ENCODE measurements around the gene CIZ1. TPM values are rescaled to one million over a fixed set of nuclear protein-coding genes. Genes with fewer than 3 reads are reported as not detected.

Gene CIZ1
- total and polyA plus RNA-seq, 9 of the 15 experiments (the other 6 are each of a cell fraction or from before 2014, with no cell fraction given) = 6.6 to 329 (median 87.8) TPM

GRCh38 chr9:128192601-128193371 is 1.4 kb upstream of the CIZ1 start (continued):
- peak; percentile 75 for TF ChIP-seq MYC (IDR thresholded peaks at IDR 0.05; ENCODE audit: low read depth, low read length)
- TF ChIP-seq MYC (CRISPR knock-in tag; IDR thresholded peaks at IDR 0.05; ENCODE audit: borderline replicate concordance, low read depth) = no peak
- peak; percentile 9 for TF ChIP-seq SP2 (IDR thresholded peaks at IDR 0.05; ENCODE audit: extremely low read depth, low read depth, low read length, poor library complexity, severe bottlenecking)
- TF ChIP-seq MTF1 (CRISPR knock-in tag; IDR thresholded peaks at IDR 0.05; ENCODE audit: borderline replicate concordance) = peak; percentile 81
- no peak for TF ChIP-seq ZNF695 (CRISPR knock-in tag; IDR thresholded peaks at IDR 0.05)
- no peak for TF ChIP-seq STAG1 (CRISPR knock-in tag; IDR thresholded peaks at IDR 0.05; ENCODE audit: borderline replicate concordance)
- 0 out of 2 replicates have a peak, but pooled peaks have one; percentile 78 for TF ChIP-seq ZNF76 (CRISPR knock-in tag; IDR thresholded peaks at IDR 0.05; ENCODE audit: borderline replicate concordance)
- 0 out of 2 replicates have a peak, but pooled peaks have one; percentile 66 for TF ChIP-seq HIVEP1 (CRISPR knock-in tag; IDR thresholded peaks at IDR 0.05)
- peak; percentile 15; the same call in 1 of the 2 replicates for TF ChIP-seq ZNF133 (CRISPR knock-in tag; IDR thresholded peaks at IDR 0.05)
- no peak for TF ChIP-seq ELF1 (tag; IDR thresholded peaks at IDR 0.05)
- TF ChIP-seq TBL1XR1 (IDR thresholded peaks at IDR 0.05; ENCODE audit: low read length in 2 of 2) = peak; percentile 18 to 25; a peak in 1 of 4 replicates
- no peak for TF ChIP-seq NR4A1 (CRISPR knock-in tag; IDR thresholded peaks at IDR 0.05)
- TF ChIP-seq NR4A1 (tag; IDR thresholded peaks at IDR 0.05) = peak; percentile 79; the same call in 1 of the 2 replicates
- TF ChIP-seq ZBTB9 (CRISPR knock-in tag; IDR thresholded peaks at IDR 0.05) = peak; percentile 92
- TF ChIP-seq ZNF384 (IDR thresholded peaks at IDR 0.05; ENCODE audit: low read depth, low read length) = peak; percentile 25; the same call in 1 of the 2 replicates
- TF ChIP-seq XRCC3 (IDR thresholded peaks at IDR 0.05) = no peak
- peak; percentile 79; the same call in 1 of the 2 replicates for TF ChIP-seq ZBTB17 (CRISPR knock-in tag; IDR thresholded peaks at IDR 0.05)
- no peak for TF ChIP-seq TCF7L2 (IDR thresholded peaks at IDR 0.05; ENCODE audit: low read depth, low read length)
- TF ChIP-seq, protein P1, sequence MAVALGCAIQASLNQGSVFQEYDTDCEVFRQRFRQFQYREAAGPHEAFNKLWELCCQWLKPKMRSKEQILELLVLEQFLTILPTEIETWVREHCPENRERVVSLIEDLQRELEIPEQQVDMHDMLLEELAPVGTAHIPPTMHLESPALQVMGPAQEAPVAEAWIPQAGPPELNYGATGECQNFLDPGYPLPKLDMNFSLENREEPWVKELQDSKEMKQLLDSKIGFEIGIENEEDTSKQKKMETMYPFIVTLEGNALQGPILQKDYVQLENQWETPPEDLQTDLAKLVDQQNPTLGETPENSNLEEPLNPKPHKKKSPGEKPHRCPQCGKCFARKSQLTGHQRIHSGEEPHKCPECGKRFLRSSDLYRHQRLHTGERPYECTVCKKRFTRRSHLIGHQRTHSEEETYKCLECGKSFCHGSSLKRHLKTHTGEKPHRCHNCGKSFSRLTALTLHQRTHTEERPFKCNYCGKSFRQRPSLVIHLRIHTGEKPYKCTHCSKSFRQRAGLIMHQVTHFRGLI (CRISPR knock-in tag; IDR thresholded peaks at IDR 0.05) = 0 out of 2 replicates have a peak, but pooled peaks have one; percentile 61
- TF ChIP-seq, protein P2, sequence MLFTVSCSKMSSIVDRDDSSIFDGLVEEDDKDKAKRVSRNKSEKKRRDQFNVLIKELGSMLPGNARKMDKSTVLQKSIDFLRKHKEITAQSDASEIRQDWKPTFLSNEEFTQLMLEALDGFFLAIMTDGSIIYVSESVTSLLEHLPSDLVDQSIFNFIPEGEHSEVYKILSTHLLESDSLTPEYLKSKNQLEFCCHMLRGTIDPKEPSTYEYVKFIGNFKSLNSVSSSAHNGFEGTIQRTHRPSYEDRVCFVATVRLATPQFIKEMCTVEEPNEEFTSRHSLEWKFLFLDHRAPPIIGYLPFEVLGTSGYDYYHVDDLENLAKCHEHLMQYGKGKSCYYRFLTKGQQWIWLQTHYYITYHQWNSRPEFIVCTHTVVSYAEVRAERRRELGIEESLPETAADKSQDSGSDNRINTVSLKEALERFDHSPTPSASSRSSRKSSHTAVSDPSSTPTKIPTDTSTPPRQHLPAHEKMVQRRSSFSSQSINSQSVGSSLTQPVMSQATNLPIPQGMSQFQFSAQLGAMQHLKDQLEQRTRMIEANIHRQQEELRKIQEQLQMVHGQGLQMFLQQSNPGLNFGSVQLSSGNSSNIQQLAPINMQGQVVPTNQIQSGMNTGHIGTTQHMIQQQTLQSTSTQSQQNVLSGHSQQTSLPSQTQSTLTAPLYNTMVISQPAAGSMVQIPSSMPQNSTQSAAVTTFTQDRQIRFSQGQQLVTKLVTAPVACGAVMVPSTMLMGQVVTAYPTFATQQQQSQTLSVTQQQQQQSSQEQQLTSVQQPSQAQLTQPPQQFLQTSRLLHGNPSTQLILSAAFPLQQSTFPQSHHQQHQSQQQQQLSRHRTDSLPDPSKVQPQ (CRISPR knock-in tag; IDR thresholded peaks at IDR 0.05; ENCODE audit: borderline replicate concordance) = peak; percentile 70; the same call in 1 of the 2 replicates
- TF ChIP-seq CAMTA2 (CRISPR knock-in tag; conservative IDR thresholded peaks at IDR 0.05) = peak; percentile 67; the same call in 1 of the 2 replicates
- no peak for TF ChIP-seq STAT5A (IDR thresholded peaks at IDR 0.05; ENCODE audit: borderline replicate concordance, low read length)

Data from K562 (cell line).